SK-N-SH (cell line): ENCODE measurements around the gene MROH7. TPM values are rescaled to one million over a fixed set of nuclear protein-coding genes. Genes with fewer than 3 reads are reported as not detected.

ENCODE experiments used
- CTCF ChIA-PET: fragments of 300-600, 350-600 bp; formaldehyde crosslinking; extraction: SDS; loops from one replicate; lab custom pipeline; 2021; lab: Yijun Ruan, JAX
- POLR2A ChIA-PET: fragments of 350-600 bp; sonication (Branson Sonifier 250); formaldehyde crosslinking; extraction: SDS; loops from one replicate; lab custom pipeline; 2020; ENCODE audit warnings: antibody characterized with exemption, inconsistent platforms; lab: Yijun Ruan, JAX
- DNase-seq: peaks from one replicate; pipeline ENCODE4 v3.0.0; 2012
- H2AFZ ChIP-seq: fragments of 200-600 bp; sonication (generic); 2 replicates; pipeline ENCODE4 v1.8.1; 2016; ENCODE audit warnings: antibody characterized with exemption, mild to moderate bottlenecking, low read depth
- H3F3A ChIP-seq: fragments of 200-600 bp; sonication (generic); replicated peaks from 2 replicates; pipeline ENCODE3; 2016; ENCODE audit warnings: antibody characterized with exemption, mild to moderate bottlenecking; ENCODE audit not compliant: insufficient read depth
- H3K27ac ChIP-seq, 2 experiments: fragments of 200-500 bp in 1 of 2; fragments of 200-600 bp in 1 of 2; sonication (Bioruptor generic) in 1 of 2; sonication (generic), shearing (Covaris generic) in 1 of 2; 2 replicates each; pipeline versions ENCODE4 v1.5.1 to v1.6.1; 2014 to 2016; ENCODE audit warnings: low read depth in 2 of 2, inconsistent platforms in 1 of 2, low read length in 1 of 2, mild to moderate bottlenecking in 1 of 2, mixed read lengths in 1 of 2
- H3K27me3 ChIP-seq: fragments of 200-600 bp; sonication (generic), shearing (Covaris generic); 2 replicates; pipeline ENCODE4 v1.6.1; 2016; ENCODE audit warnings: mixed run types; ENCODE audit not compliant: insufficient read depth
- H3K36me3 ChIP-seq, 2 experiments: fragments of 200-500 bp in 1 of 2; fragments of 200-600 bp in 1 of 2; sonication (Bioruptor generic) in 1 of 2; sonication (generic) in 1 of 2; replicated peaks in 1 of 2; 2 replicates each; pipeline versions ENCODE3 to v1.5.1; 2014 to 2016; ENCODE audit warnings: low read length in 1 of 2, mild to moderate bottlenecking in 1 of 2; ENCODE audit not compliant: insufficient read depth in 2 of 2, control insufficient read depth in 1 of 2
- H3K4me1 ChIP-seq, 2 experiments: fragments of 200-500 bp in 1 of 2; fragments of 200-600 bp in 1 of 2; sonication (Bioruptor generic) in 1 of 2; sonication (generic), shearing (Covaris generic) in 1 of 2; 2 replicates each; pipeline versions ENCODE4 v1.5.1 to v1.6.1; 2014 to 2016; ENCODE audit warnings: low read depth in 1 of 2, low read length in 1 of 2, mixed run types in 1 of 2; ENCODE audit not compliant: insufficient read depth in 2 of 2, control insufficient read depth in 1 of 2
- H3K4me2 ChIP-seq: fragments of 200-600 bp; sonication (generic), shearing (Covaris generic); 2 replicates; pipeline ENCODE4 v1.6.1; 2017; ENCODE audit warnings: mixed run types
- H3K4me3 ChIP-seq, 2 experiments: fragments of 200-500 bp in 1 of 2; fragments of 200-600 bp in 1 of 2; sonication (Bioruptor generic) in 1 of 2; sonication (generic), shearing (Covaris generic) in 1 of 2; 2 replicates each; pipeline versions ENCODE4 v1.5.1 to v1.8.1; 2014 to 2016; ENCODE audit warnings: low read depth in 2 of 2, inconsistent platforms in 1 of 2, low read length in 1 of 2, mild to moderate bottlenecking in 1 of 2, mixed read lengths in 1 of 2, moderate library complexity in 1 of 2
- H3K79me2 ChIP-seq: fragments of 200-600 bp; sonication (generic); 2 replicates; pipeline ENCODE4 v1.8.1; 2017; ENCODE audit warnings: mild to moderate bottlenecking; ENCODE audit not compliant: insufficient read depth
- H3K9ac ChIP-seq: fragments of 200-600 bp; sonication (generic); 2 replicates; pipeline ENCODE4 v1.6.1; 2017; ENCODE audit warnings: mixed run types
- H3K9me2 ChIP-seq: fragments of 200-600 bp; sonication (generic); 2 replicates; pipeline ENCODE4 v1.6.1; 2017; ENCODE audit warnings: mixed run types
- H3K9me3 ChIP-seq: fragments of 200-600 bp; sonication (generic); 2 replicates; pipeline ENCODE4 v1.6.1; 2017; ENCODE audit warnings: mixed run types, mild to moderate bottlenecking, moderate library complexity
- H4K20me1 ChIP-seq: fragments of 200-600 bp; sonication (generic); 2 replicates; pipeline ENCODE4 v1.6.1; 2017; ENCODE audit warnings: mild to moderate bottlenecking, mixed run types; ENCODE audit not compliant: insufficient read depth
- ELF1 ChIP-seq: IDR thresholded peaks from 2 replicates; pipeline ENCODE4 v1.4.0; 2012
- EZH2phosphoT487 ChIP-seq: fragments of 200-600 bp; sonication (generic); IDR thresholded peaks from 2 replicates; pipeline ENCODE4 v1.6.1; 2017; ENCODE audit warnings: low read depth, mixed run types, mild to moderate bottlenecking, antibody characterized with exemption, moderate library complexity, borderline replicate concordance
- FOXJ3 ChIP-seq: sonication (generic); formaldehyde crosslinking; IDR thresholded peaks from 2 replicates; pipeline ENCODE4 v1.5.1; 2020; ENCODE audit warnings: mild to moderate bottlenecking, missing genetic modification reagents
- GABPA ChIP-seq: IDR thresholded peaks from 2 replicates; pipeline ENCODE4 v1.4.0; 2012; ENCODE audit warnings: low read depth, mild to moderate bottlenecking
- MXI1 ChIP-seq: IDR thresholded peaks from 2 replicates; pipeline ENCODE4 v1.6.1; 2012; ENCODE audit warnings: mild to moderate bottlenecking, low read depth, low read length, improper control_type of control experiment
- RAD21 ChIP-seq: IDR thresholded peaks from 2 replicates; pipeline ENCODE4 v1.6.1; 2012; ENCODE audit warnings: mild to moderate bottlenecking, low read length
- RCOR1 ChIP-seq: fragments of 150-350 bp; IDR thresholded peaks from 2 replicates; pipeline ENCODE4 v1.6.1; 2017; ENCODE audit warnings: antibody characterized with exemption, low read length
- RXRA ChIP-seq: IDR thresholded peaks from 2 replicates; pipeline ENCODE4 v1.4.0; 2012; ENCODE audit warnings: low read depth, mild to moderate bottlenecking, borderline replicate concordance
- SIN3A ChIP-seq: IDR thresholded peaks from 2 replicates; pipeline ENCODE4 v1.6.1; 2012; ENCODE audit warnings: low read depth, mild to moderate bottlenecking, low read length, moderate library complexity, borderline replicate concordance
- SMC3 ChIP-seq: IDR thresholded peaks from 2 replicates; pipeline ENCODE4 v1.6.1; 2012; ENCODE audit warnings: low read depth, low read length, improper control_type of control experiment
- TAF1 ChIP-seq: IDR thresholded peaks from 2 replicates; pipeline ENCODE4 v1.6.1; 2012; ENCODE audit warnings: low read depth, mild to moderate bottlenecking, low read length, moderate library complexity, borderline replicate concordance
- TCF12 ChIP-seq: IDR thresholded peaks from 2 replicates; pipeline ENCODE4 v1.4.0; 2012
- WGBS: methylation state at CpG from one replicate; pipeline ENCODE4 v1.1.6; 2017; ENCODE audit warnings: low lambda C conversion rate; 5-methylcytosine and 5-hydroxymethylcytosine counted together
- polyA plus RNA-seq, 3 experiments: library from polyadenylated mRNA; depleted of rRNA; stranded (reverse); fragments of >200 nt; gene quantifications; 2 replicates each; pipeline ENCODE4 v1.2.3, GENCODE V29; 2012
- TF ChIP-seq, protein P1 (sequence below): IDR thresholded peaks from 2 replicates; pipeline ENCODE4 v1.6.1; 2012; ENCODE audit warnings: mild to moderate bottlenecking, low read depth, low read length, moderate library complexity
- TF ChIP-seq, protein P2 (sequence below): fragments of 150-350 bp; IDR thresholded peaks from 2 replicates; pipeline ENCODE4 v1.6.1; 2016; ENCODE audit warnings: mild to moderate bottlenecking, low read depth, low read length
- TF ChIP-seq, protein P3 (sequence below): IDR thresholded peaks from 2 replicates; pipeline ENCODE4 v1.4.0; 2012; ENCODE audit warnings: low read depth, borderline replicate concordance
- TF ChIP-seq, protein P4 (sequence below): IDR thresholded peaks from 2 replicates; pipeline ENCODE4; 2012

Gene MROH7
- polyA plus RNA-seq, 1 of the 3 experiments (the other 2 are of a cell fraction): 0.51 TPM

DNA sequence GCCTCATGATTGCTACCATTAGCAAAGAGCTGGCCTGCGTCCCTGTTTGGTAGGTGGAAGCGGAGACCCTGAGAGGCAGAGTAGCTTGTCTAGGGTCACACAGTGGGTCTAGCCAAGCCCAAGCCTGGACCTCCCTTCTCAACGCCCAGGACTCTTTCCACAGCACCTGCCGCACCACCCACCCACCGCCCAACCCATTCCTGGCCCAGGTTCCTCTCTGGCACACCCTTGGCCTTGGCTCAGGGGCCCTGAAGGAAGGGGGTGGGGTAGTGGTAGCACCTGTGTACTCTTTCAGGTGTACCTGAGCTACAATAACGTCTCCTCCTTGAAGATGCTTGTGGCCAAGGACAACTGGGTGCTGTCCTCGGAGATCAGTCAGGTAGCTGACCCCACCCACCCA lies 37.5 kb upstream of the MROH7 start (continued):
- no peak for TF ChIP-seq FOXJ3 (CRISPR knock-in tag)

DNA sequence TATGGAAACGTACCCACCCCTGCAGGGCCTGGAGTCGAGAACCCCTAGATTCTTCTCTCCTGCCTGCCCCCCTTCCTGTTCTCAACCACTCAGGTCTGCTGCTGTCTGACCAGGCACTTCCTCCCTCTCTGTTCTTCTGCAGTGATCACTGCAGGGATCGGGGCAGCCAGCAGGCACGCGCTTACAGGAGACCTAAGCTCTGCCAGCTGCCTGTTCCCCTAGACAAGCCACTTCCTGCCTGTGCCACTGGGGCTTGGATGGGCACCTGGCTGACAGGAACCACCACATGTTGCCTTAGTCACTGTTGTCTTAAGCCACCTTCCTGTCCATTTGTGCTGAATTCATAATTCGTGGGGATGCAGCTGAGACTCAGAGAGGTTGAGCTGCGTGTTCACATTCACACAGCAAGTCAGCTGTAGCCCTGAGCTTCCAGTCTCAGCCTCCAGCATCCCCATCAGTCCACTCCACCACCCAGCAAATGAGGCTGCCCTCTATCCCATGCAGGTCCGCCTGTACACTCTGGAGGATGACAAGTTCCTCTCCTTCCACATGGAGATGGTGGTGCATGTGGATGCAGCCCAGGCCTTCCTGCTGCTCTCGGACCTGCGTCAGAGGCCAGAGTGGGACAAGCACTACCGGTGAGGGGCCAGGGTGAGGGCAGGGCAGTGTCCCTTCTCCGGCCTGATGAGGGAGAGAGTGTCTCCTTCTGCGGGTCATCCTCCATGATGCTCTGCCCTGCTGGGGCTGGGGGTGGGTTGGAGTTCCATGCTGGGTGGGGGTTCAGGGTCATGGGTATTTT lies 36.8 kb upstream of the MROH7 start:
- TF ChIP-seq, protein P1, sequence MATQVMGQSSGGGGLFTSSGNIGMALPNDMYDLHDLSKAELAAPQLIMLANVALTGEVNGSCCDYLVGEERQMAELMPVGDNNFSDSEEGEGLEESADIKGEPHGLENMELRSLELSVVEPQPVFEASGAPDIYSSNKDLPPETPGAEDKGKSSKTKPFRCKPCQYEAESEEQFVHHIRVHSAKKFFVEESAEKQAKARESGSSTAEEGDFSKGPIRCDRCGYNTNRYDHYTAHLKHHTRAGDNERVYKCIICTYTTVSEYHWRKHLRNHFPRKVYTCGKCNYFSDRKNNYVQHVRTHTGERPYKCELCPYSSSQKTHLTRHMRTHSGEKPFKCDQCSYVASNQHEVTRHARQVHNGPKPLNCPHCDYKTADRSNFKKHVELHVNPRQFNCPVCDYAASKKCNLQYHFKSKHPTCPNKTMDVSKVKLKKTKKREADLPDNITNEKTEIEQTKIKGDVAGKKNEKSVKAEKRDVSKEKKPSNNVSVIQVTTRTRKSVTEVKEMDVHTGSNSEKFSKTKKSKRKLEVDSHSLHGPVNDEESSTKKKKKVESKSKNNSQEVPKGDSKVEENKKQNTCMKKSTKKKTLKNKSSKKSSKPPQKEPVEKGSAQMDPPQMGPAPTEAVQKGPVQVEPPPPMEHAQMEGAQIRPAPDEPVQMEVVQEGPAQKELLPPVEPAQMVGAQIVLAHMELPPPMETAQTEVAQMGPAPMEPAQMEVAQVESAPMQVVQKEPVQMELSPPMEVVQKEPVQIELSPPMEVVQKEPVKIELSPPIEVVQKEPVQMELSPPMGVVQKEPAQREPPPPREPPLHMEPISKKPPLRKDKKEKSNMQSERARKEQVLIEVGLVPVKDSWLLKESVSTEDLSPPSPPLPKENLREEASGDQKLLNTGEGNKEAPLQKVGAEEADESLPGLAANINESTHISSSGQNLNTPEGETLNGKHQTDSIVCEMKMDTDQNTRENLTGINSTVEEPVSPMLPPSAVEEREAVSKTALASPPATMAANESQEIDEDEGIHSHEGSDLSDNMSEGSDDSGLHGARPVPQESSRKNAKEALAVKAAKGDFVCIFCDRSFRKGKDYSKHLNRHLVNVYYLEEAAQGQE: no peak
- TF ChIP-seq ELF1 (no peak), EZH2phosphoT487 (no peak), SMC3 (no peak), TCF12 (no peak), FOXJ3 (CRISPR knock-in tag) (no peak), RAD21 (no peak), TAF1 (no peak), SIN3A (no peak), RXRA (no peak), MXI1 (no peak), RCOR1 (no peak), GABPA (no peak)
- TF ChIP-seq, protein P2, sequence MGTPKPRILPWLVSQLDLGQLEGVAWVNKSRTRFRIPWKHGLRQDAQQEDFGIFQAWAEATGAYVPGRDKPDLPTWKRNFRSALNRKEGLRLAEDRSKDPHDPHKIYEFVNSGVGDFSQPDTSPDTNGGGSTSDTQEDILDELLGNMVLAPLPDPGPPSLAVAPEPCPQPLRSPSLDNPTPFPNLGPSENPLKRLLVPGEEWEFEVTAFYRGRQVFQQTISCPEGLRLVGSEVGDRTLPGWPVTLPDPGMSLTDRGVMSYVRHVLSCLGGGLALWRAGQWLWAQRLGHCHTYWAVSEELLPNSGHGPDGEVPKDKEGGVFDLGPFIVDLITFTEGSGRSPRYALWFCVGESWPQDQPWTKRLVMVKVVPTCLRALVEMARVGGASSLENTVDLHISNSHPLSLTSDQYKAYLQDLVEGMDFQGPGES: no peak
- TF ChIP-seq, protein P3, sequence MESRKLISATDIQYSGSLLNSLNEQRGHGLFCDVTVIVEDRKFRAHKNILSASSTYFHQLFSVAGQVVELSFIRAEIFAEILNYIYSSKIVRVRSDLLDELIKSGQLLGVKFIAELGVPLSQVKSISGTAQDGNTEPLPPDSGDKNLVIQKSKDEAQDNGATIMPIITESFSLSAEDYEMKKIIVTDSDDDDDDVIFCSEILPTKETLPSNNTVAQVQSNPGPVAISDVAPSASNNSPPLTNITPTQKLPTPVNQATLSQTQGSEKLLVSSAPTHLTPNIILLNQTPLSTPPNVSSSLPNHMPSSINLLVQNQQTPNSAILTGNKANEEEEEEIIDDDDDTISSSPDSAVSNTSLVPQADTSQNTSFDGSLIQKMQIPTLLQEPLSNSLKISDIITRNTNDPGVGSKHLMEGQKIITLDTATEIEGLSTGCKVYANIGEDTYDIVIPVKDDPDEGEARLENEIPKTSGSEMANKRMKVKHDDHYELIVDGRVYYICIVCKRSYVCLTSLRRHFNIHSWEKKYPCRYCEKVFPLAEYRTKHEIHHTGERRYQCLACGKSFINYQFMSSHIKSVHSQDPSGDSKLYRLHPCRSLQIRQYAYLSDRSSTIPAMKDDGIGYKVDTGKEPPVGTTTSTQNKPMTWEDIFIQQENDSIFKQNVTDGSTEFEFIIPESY: no peak
- TF ChIP-seq, protein P4, sequence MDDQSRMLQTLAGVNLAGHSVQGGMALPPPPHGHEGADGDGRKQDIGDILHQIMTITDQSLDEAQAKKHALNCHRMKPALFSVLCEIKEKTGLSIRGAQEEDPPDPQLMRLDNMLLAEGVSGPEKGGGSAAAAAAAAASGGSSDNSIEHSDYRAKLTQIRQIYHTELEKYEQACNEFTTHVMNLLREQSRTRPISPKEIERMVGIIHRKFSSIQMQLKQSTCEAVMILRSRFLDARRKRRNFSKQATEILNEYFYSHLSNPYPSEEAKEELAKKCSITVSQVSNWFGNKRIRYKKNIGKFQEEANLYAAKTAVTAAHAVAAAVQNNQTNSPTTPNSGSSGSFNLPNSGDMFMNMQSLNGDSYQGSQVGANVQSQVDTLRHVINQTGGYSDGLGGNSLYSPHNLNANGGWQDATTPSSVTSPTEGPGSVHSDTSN: no peak
- Histone ChIP-seq H4K20me1 (no peaks in the 10 kb centered on the region), H3K36me3 (peaks cover 0 to 15% of the 10 kb centered on the region in 2 experiments), H3K4me3 (no peak overlapping the region), H3K79me2 (no peaks in the 10 kb centered on the region), H3F3A (no peaks in the 10 kb centered on the region), H3K9me2 (no peaks in the 10 kb centered on the region), H3K4me2 (no peak overlapping the region), H3K4me1 (peaks cover 0 to 21% of the 10 kb centered on the region in 2 experiments; a peak in 1 of 4 replicates), H3K9me3 (no peaks in the 10 kb centered on the region), H3K9ac (no peak overlapping the region), H3K27ac (no peak overlapping the region; a peak in 1 of 4 replicates), H2AFZ (no peak overlapping the region), H3K27me3 (no peaks in the 10 kb centered on the region)
- DNase-seq: no peak
- POLR2A ChIA-PET: interaction anchor here (0.6 kb wide), 1 partner anchor 1742 kb away, joined by 3 read pairs; no protein-coding TSS in a partner anchor
- CTCF ChIA-PET: interaction anchor here (0.6 kb wide), 1 partner anchor 21 kb away, joined by 3 read pairs; no protein-coding TSS in a partner anchor
- WGBS: 91% methylated on average over 9 of the region's 13 CpGs
